Measurements from ENCODE around the gene SLC39A3.

SLC39A3 gene

GRCh38 chr19:2703077-2703437 lies 36.8 kb downstream of the SLC39A3 start:
- DNase-seq (ENCODE audit: low read depth in 2 of 2) = no peak

GRCh38 chr19:2702170-2703076 lies 37.4 kb downstream of the SLC39A3 start, which contains the start of gene GNG7:
GNG7 (minus strand) TSS chr19:2702694; CDS start chr19:2520688, 182,006 bp downstream.
- DNase-seq (ENCODE audit: low read depth in 2 of 2) = peak; percentile 85 to 89

- no peak for DNase-seq (ENCODE audit: low read depth in 2 of 2)
Observed at GRCh38 chr19:2701361-2702169, 38.3 kb downstream of the SLC39A3 start.

- no peak for DNase-seq (ENCODE audit: low read depth in 2 of 2)
Observed at GRCh38 chr19:2700660-2701360, 39.0 kb downstream of the SLC39A3 start.

GRCh38 chr19:2699413-2700140 lies 40.2 kb downstream of the SLC39A3 start:
- no peak for DNase-seq (ENCODE audit: low read depth in 2 of 2)

- no peak for DNase-seq (ENCODE audit: low read depth in 2 of 2)
Observed at GRCh38 chr19:2694196-2694595, 45.6 kb downstream of the SLC39A3 start.

GRCh38 chr19:2693492-2694160 lies 46.2 kb downstream of the SLC39A3 start:
- DNase-seq (ENCODE audit: low read depth in 2 of 2) = no peak

GRCh38 chr19:2691951-2692350 lies 47.9 kb downstream of the SLC39A3 start:
- DNase-seq (ENCODE audit: low read depth in 2 of 2) = no peak

GRCh38 chr19:2690856-2691255 lies 49.0 kb downstream of the SLC39A3 start:
- DNase-seq (ENCODE audit: low read depth in 2 of 2) = no peak

- DNase-seq (ENCODE audit: low read depth in 2 of 2) = no peak
Observed at GRCh38 chr19:2686360-2686759, 53.5 kb downstream of the SLC39A3 start.

GRCh38 chr19:2685204-2685704 lies 54.6 kb downstream of the SLC39A3 start:
- DNase-seq (ENCODE audit: low read depth in 2 of 2) = no peak

GRCh38 chr19:2683430-2684003 lies 56.3 kb downstream of the SLC39A3 start:
- no peak for DNase-seq (ENCODE audit: low read depth in 2 of 2)
